ENCODE measurements around the gene TACR2. TPM values are rescaled to one million over a fixed set of nuclear protein-coding genes. Genes with fewer than 3 reads are reported as not detected.

The TACR2 gene
- total RNA-seq, 2 donors from 2014 or later = 0.27 TPM; not detected in 1

GRCh38 chr10:69434169-69434568, 17.5 kb upstream of the TACR2 start:
- no peak for TF ChIP-seq CTCF (IDR thresholded peaks at IDR 0.05)
- DNase-seq (ENCODE audit: low spot score) = no peak
- Histone ChIP-seq H3K27me3 (replicated peaks; ENCODE audit: insufficient read depth) (no peaks in the 10 kb centered on the region), H3K4me3 (no peak overlapping the region), H3K36me3 (no peaks in the 10 kb centered on the region), H3K4me1 (ENCODE audit: control insufficient read depth in 1 of 2, low read depth in 2 of 2) (peaks cover 0 to 10% of the 10 kb centered on the region in 2 donors), H3K9me3 (no peaks in the 10 kb centered on the region), H3K27ac (no peak overlapping the region)
- no peak for ATAC-seq (ENCODE audit: insufficient number of reproducible peaks, low FRiP score, low read depth)

- Histone ChIP-seq H3K9me3 (no peaks in the 10 kb centered on the region), H3K4me3 (no peak overlapping the region), H3K27ac (no peak overlapping the region), H3K27me3 (replicated peaks; ENCODE audit: insufficient read depth) (no peaks in the 10 kb centered on the region), H3K4me1 (ENCODE audit: control insufficient read depth in 1 of 2, low read depth in 2 of 2) (no peaks in the 10 kb centered on the region), H3K36me3 (no peaks in the 10 kb centered on the region)
- ATAC-seq (ENCODE audit: insufficient number of reproducible peaks, low FRiP score, low read depth) (no peak), DNase-seq (ENCODE audit: low spot score) (no peak)
- no peak for TF ChIP-seq CTCF (IDR thresholded peaks at IDR 0.05)
Measured at GRCh38 chr10:69428165-69428564, 11.4 kb upstream of the TACR2 start.

- ATAC-seq (ENCODE audit: insufficient number of reproducible peaks, low FRiP score, low read depth) (no peak), DNase-seq (ENCODE audit: low spot score) (no peak)
- no peak for TF ChIP-seq CTCF (IDR thresholded peaks at IDR 0.05)
Measured at GRCh38 chr10:69426376-69426727, 9.6 kb upstream of the TACR2 start.

GRCh38 chr10:69425511-69426298, 9.0 kb upstream of the TACR2 start:
- ATAC-seq (ENCODE audit: insufficient number of reproducible peaks, low FRiP score, low read depth) = no peak
- H3K27me3 ChIP-seq (replicated peaks; ENCODE audit: insufficient read depth) = no peaks in the 10 kb centered on the region
- DNase-seq (ENCODE audit: low spot score) = no peak
- no peak overlapping the region for H3K27ac ChIP-seq
- H3K9me3 ChIP-seq = no peaks in the 10 kb centered on the region
- H3K36me3 ChIP-seq = no peaks in the 10 kb centered on the region
- no peaks in the 10 kb centered on the region for H3K4me1 ChIP-seq (ENCODE audit: control insufficient read depth in 1 of 2, low read depth in 2 of 2)
- TF ChIP-seq CTCF (IDR thresholded peaks at IDR 0.05) = no peak
- H3K4me3 ChIP-seq = no peak overlapping the region

More at GRCh38 chr10:69426376-69426727, 9.6 kb upstream of the TACR2 start:
- Histone ChIP-seq H3K4me1 (ENCODE audit: control insufficient read depth in 1 of 2, low read depth in 2 of 2) (no peaks in the 10 kb centered on the region), H3K27ac (no peak overlapping the region), H3K4me3 (no peak overlapping the region), H3K36me3 (no peaks in the 10 kb centered on the region), H3K9me3 (no peaks in the 10 kb centered on the region), H3K27me3 (replicated peaks; ENCODE audit: insufficient read depth) (no peaks in the 10 kb centered on the region)

GRCh38 chr10:69425041-69425440, 8.3 kb upstream of the TACR2 start:
- no peaks in the 10 kb centered on the region for H3K4me1 ChIP-seq (ENCODE audit: control insufficient read depth in 1 of 2, low read depth in 2 of 2)
- H3K4me3 ChIP-seq = no peak overlapping the region
- H3K27ac ChIP-seq = no peak overlapping the region
- TF ChIP-seq CTCF (IDR thresholded peaks at IDR 0.05) = no peak
- no peaks in the 10 kb centered on the region for H3K9me3 ChIP-seq
- ATAC-seq (ENCODE audit: insufficient number of reproducible peaks, low FRiP score, low read depth) (no peak), DNase-seq (ENCODE audit: low spot score) (no peak)
- no peaks in the 10 kb centered on the region for H3K27me3 ChIP-seq (replicated peaks; ENCODE audit: insufficient read depth)
- no peaks in the 10 kb centered on the region for H3K36me3 ChIP-seq
